AG04449 (cell line): ENCODE data around the gene CFTR.

ENCODE experiments used
- CTCF ChIA-PET: fragments of 350-600 bp; formaldehyde crosslinking; extraction: SDS; loops from one replicate; lab custom pipeline; 2021; ENCODE audit warnings: antibody characterized with exemption; lab: Yijun Ruan, JAX
- POLR2A ChIA-PET: fragments of 400-600, 350-600 bp; formaldehyde crosslinking; extraction: SDS; loops from one replicate; lab custom pipeline; 2020; ENCODE audit warnings: antibody characterized with exemption, inconsistent platforms; lab: Yijun Ruan, JAX
- DNase-seq: peaks from one replicate; pipeline ENCODE4 v3.0.0-alpha.2; 2010; ENCODE audit warnings: low read depth, low spot score
- H3K4me3 ChIP-seq: 2 replicates; pipeline ENCODE4 v1.5.1; 2011; ENCODE audit warnings: low read depth, mild to moderate bottlenecking, control low read depth, low read length
- TF ChIP-seq, protein P1 (sequence below): IDR thresholded peaks from one replicate; pipeline ENCODE4 v1.5.1; 2011; ENCODE audit warnings: mild to moderate bottlenecking, moderate library complexity, low read length, control low read depth, inconsistent platforms; ENCODE audit not compliant: insufficient read depth; ENCODE audit errors: missing control alignments

Gene CFTR

DNA sequence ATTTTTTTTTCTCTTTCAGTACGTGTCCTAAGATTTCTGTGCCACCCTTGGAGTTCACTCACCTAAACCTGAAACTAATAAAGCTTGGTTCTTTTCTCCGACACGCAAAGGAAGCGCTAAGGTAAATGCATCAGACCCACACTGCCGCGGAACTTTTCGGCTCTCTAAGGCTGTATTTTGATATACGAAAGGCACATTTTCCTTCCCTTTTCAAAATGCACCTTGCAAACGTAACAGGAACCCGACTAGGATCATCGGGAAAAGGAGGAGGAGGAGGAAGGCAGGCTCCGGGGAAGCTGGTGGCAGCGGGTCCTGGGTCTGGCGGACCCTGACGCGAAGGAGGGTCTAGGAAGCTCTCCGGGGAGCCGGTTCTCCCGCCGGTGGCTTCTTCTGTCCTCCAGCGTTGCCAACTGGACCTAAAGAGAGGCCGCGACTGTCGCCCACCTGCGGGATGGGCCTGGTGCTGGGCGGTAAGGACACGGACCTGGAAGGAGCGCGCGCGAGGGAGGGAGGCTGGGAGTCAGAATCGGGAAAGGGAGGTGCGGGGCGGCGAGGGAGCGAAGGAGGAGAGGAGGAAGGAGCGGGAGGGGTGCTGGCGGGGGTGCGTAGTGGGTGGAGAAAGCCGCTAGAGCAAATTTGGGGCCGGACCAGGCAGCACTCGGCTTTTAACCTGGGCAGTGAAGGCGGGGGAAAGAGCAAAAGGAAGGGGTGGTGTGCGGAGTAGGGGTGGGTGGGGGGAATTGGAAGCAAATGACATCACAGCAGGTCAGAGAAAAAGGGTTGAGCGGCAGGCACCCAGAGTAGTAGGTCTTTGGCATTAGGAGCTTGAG, at the start of gene CFTR:
Gene CFTR, plus strand, starts transcription at position 801 of the 830 bp plus-strand sequence. CDS start 70 bp downstream, outside the sequence.
- no peak within 1 kb of the TSS for H3K4me3 ChIP-seq

GRCh38 chr7:117435475-117436043, 44.3 kb upstream of the CFTR start:
- H3K4me3 ChIP-seq: no peak overlapping the region
- POLR2A ChIA-PET: no interaction called here
- CTCF ChIA-PET: interaction anchor here (0.7 kb wide), 1 partner anchor 23 kb away, joined by 3 read pairs; no protein-coding TSS in a partner anchor
- no peak for DNase-seq
- TF ChIP-seq, protein P1, sequence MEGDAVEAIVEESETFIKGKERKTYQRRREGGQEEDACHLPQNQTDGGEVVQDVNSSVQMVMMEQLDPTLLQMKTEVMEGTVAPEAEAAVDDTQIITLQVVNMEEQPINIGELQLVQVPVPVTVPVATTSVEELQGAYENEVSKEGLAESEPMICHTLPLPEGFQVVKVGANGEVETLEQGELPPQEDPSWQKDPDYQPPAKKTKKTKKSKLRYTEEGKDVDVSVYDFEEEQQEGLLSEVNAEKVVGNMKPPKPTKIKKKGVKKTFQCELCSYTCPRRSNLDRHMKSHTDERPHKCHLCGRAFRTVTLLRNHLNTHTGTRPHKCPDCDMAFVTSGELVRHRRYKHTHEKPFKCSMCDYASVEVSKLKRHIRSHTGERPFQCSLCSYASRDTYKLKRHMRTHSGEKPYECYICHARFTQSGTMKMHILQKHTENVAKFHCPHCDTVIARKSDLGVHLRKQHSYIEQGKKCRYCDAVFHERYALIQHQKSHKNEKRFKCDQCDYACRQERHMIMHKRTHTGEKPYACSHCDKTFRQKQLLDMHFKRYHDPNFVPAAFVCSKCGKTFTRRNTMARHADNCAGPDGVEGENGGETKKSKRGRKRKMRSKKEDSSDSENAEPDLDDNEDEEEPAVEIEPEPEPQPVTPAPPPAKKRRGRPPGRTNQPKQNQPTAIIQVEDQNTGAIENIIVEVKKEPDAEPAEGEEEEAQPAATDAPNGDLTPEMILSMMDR: no peak

More for the DNA sequence above, at the start of gene CFTR:
- no peak for DNase-seq
- TF ChIP-seq, protein P1: no peak
- ChIA-PET POLR2A (no interaction called here), CTCF (no interaction called here)

- CTCF ChIA-PET: no interaction called here
- no peak for DNase-seq
- TF ChIP-seq, protein P1: no peak
- POLR2A ChIA-PET: no interaction called here
- H3K4me3 ChIP-seq: no peak overlapping the region
Measured at GRCh38 chr7:117444646-117445045, 35.2 kb upstream of the CFTR start.

GRCh38 chr7:117445206-117445605, 34.6 kb upstream of the CFTR start:
- ChIA-PET CTCF (no interaction called here), POLR2A (no interaction called here)
- TF ChIP-seq, protein P1: no peak

GRCh38 chr7:117446220-117446815, 33.5 kb upstream of the CFTR start:
- DNase-seq: no peak
- TF ChIP-seq, protein P1: no peak
- CTCF ChIA-PET: no interaction called here
- H3K4me3 ChIP-seq: no peak overlapping the region
- POLR2A ChIA-PET: no interaction called here

More at GRCh38 chr7:117445206-117445605, 34.6 kb upstream of the CFTR start:
- no peak overlapping the region for H3K4me3 ChIP-seq
- no peak for DNase-seq

DNA sequence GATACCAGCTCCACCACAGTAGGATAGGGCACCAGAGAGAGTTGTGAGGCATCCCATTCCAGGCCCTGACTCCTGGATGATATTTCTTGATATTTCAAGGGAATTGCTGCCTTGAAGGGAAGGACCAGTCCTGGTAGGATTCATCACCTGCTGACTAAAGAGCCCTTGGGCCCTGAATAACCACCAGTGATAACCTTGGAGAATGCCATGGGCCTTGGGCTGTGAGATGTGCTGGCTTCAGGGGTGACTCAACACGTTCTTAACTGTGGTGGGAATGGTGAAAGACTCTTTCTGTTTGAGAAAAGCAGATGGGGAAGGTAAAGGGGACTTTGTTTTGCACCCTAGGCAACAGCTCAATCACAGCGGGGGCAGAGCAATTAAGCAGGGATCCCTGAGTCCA, 31.2 kb upstream of the CFTR start:
- ChIA-PET POLR2A (no interaction called here), CTCF (interaction anchor here (1.5 kb wide), 1 partner anchor 11 kb away, joined by 6 read pairs; no protein-coding TSS in a partner anchor)
- DNase-seq: no peak
- TF ChIP-seq, protein P1: no peak
- H3K4me3 ChIP-seq: no peak overlapping the region
